Osteoblast (primary cell): ENCODE data around the gene RNF152. TPM values are rescaled to one million over a fixed set of nuclear protein-coding genes. Genes with fewer than 3 reads are reported as not detected.
A peak's percentile ranks its signal among the peaks of the same experiment; 100 is the strongest.

Experiments used
- DNase-seq: peaks from one replicate; pipeline ENCODE4 v3.0.0; 2011; ENCODE audit warnings: low spot score, mixed read lengths; ENCODE audit not compliant: insufficient read length; ENCODE audit errors: missing footprints
- H2AFZ ChIP-seq: 2 replicates; pipeline ENCODE4 v1.6.0; 2011; ENCODE audit warnings: mild to moderate bottlenecking, low read length
- H3K27ac ChIP-seq: 2 replicates; pipeline ENCODE4 v1.5.1; 2011; ENCODE audit warnings: mild to moderate bottlenecking, low read depth, low read length, moderate library complexity
- H3K27me3 ChIP-seq: 2 replicates; pipeline ENCODE4 v1.6.0; 2012; ENCODE audit warnings: mild to moderate bottlenecking, control low read depth, inconsistent platforms, low read length, moderate library complexity; ENCODE audit not compliant: insufficient read depth
- H3K36me3 ChIP-seq: 2 replicates; pipeline ENCODE4 v1.5.1; 2011; ENCODE audit warnings: mild to moderate bottlenecking, low read length, control low read depth, moderate library complexity; ENCODE audit not compliant: insufficient read depth
- H3K4me1 ChIP-seq: 2 replicates; pipeline ENCODE4 v1.5.1; 2011; ENCODE audit warnings: mild to moderate bottlenecking, low read length, control low read depth, moderate library complexity; ENCODE audit not compliant: insufficient read depth
- H3K4me2 ChIP-seq: 2 replicates; pipeline ENCODE4 v1.6.0; 2011; ENCODE audit warnings: mild to moderate bottlenecking, low read length; ENCODE audit not compliant: insufficient read depth
- H3K4me3 ChIP-seq: fragments of 200-600 bp; sonication (generic); 3 replicates; pipeline ENCODE4 v1.5.1; 2012; ENCODE audit warnings: mild to moderate bottlenecking, low read length, inconsistent platforms; ENCODE audit not compliant: insufficient read depth
- H3K79me2 ChIP-seq: 2 replicates; pipeline ENCODE4 v1.6.0; 2012; ENCODE audit warnings: mild to moderate bottlenecking, low read length, control low read depth, inconsistent platforms; ENCODE audit not compliant: insufficient read depth
- H3K9me3 ChIP-seq: 2 replicates; pipeline ENCODE4 v1.5.1; 2011; ENCODE audit warnings: low read depth, low read length, control low read depth
- H4K20me1 ChIP-seq: 2 replicates; pipeline ENCODE4 v1.6.0; 2012; ENCODE audit warnings: mild to moderate bottlenecking, low read length, control low read depth; ENCODE audit not compliant: insufficient read depth
- CTCF ChIP-seq: IDR thresholded peaks from 2 replicates; pipeline ENCODE4 v1.5.1; 2011; ENCODE audit warnings: mild to moderate bottlenecking, low read depth, low read length, moderate library complexity; ENCODE audit errors: extremely low read depth
- total RNA-seq: library from RNA; depleted of rRNA; stranded (reverse); fragments of >200 nt; gene quantifications from 2 replicates; pipeline ENCODE4 v1.2.3, GENCODE V29; 2012

RNF152 gene
- total RNA-seq, 1 donor: 3.3 TPM

- H3K36me3 ChIP-seq: no peaks in the 10 kb centered on the region
- no peak for TF ChIP-seq CTCF
- no peak overlapping the region for H3K27ac ChIP-seq
- H3K79me2 ChIP-seq: no peaks in the 10 kb centered on the region
- H3K4me3 ChIP-seq: no peak overlapping the region
- H3K4me1 ChIP-seq: peaks cover 7% of the 10 kb centered on the region
- no peaks in the 10 kb centered on the region for H4K20me1 ChIP-seq
- H3K27me3 ChIP-seq: no peaks in the 10 kb centered on the region
- no peaks in the 10 kb centered on the region for H3K9me3 ChIP-seq
- no peak overlapping the region for H3K4me2 ChIP-seq
- H2AFZ ChIP-seq: no peak overlapping the region
- peak; percentile 67 for DNase-seq
Observed at GRCh38 chr18:61898640-61899101, 5.9 kb upstream of the RNF152 start.

- no peak overlapping the region for H3K4me3 ChIP-seq
- H3K9me3 ChIP-seq: no peaks in the 10 kb centered on the region
- H3K4me1 ChIP-seq: peaks cover 15% of the 10 kb centered on the region
- TF ChIP-seq CTCF: no peak
- H3K27me3 ChIP-seq: no peaks in the 10 kb centered on the region
- H2AFZ ChIP-seq: peak overlapping the region; percentile 73
- peaks cover 11% of the 10 kb centered on the region for H3K79me2 ChIP-seq
- H3K27ac ChIP-seq: no peak overlapping the region
- H4K20me1 ChIP-seq: no peaks in the 10 kb centered on the region
- DNase-seq: peak; percentile 92
- peak overlapping the region; percentile 41 for H3K4me2 ChIP-seq
- no peaks in the 10 kb centered on the region for H3K36me3 ChIP-seq
Observed at GRCh38 chr18:61896757-61897156, 4.0 kb upstream of the RNF152 start.

- no peak for TF ChIP-seq CTCF
- H3K4me3 ChIP-seq: no peak overlapping the region
- H3K27ac ChIP-seq: no peak overlapping the region
- peaks cover 11% of the 10 kb centered on the region for H3K79me2 ChIP-seq
- no peak overlapping the region for H2AFZ ChIP-seq
- no peaks in the 10 kb centered on the region for H4K20me1 ChIP-seq
- peaks cover 15% of the 10 kb centered on the region for H3K4me1 ChIP-seq
- H3K9me3 ChIP-seq: no peaks in the 10 kb centered on the region
- DNase-seq: no peak
- no peaks in the 10 kb centered on the region for H3K36me3 ChIP-seq
- H3K4me2 ChIP-seq: no peak overlapping the region
- no peaks in the 10 kb centered on the region for H3K27me3 ChIP-seq
Observed at GRCh38 chr18:61896118-61896517, 3.3 kb upstream of the RNF152 start.

- peak; percentile 92 for DNase-seq
- H3K79me2 ChIP-seq: peaks cover 18% of the 10 kb centered on the region
- H2AFZ ChIP-seq: peak overlapping the region; percentile 91
- peak overlapping the region; percentile 94 for H3K4me3 ChIP-seq
- no peaks in the 10 kb centered on the region for H4K20me1 ChIP-seq
- H3K9me3 ChIP-seq: no peaks in the 10 kb centered on the region
- H3K4me1 ChIP-seq: peaks cover 15% of the 10 kb centered on the region
- H3K36me3 ChIP-seq: no peaks in the 10 kb centered on the region
- H3K27me3 ChIP-seq: no peaks in the 10 kb centered on the region
- H3K27ac ChIP-seq: no peak overlapping the region
- no peak for TF ChIP-seq CTCF
- peak overlapping the region; percentile 83 for H3K4me2 ChIP-seq
Observed at GRCh38 chr18:61894751-61895524, 2.1 kb upstream of the RNF152 start.
